A549 (cell line): ENCODE data around the gene ARHGAP42. TPM values are rescaled to one million over a fixed set of nuclear protein-coding genes. Genes with fewer than 3 reads are reported as not detected.
"Not testable (repeated sequence)": the region's sequence is repeated elsewhere in the genome, so short reads cannot be mapped to it uniquely, and the experiment has no call there.

Source experiments
- ATAC-seq, 2 experiments: fragments of 200-7000 bp in 1 of 2; fragments of >200 bp in 1 of 2; cut with Nextera tagmentation in 1 of 2; cut with Tn5 transposase in 1 of 2; 3 replicates each; pipeline versions ENCODE4 v1.8.0 to v1.9.1; 2018 to 2020; ENCODE audit warnings: mild to moderate bottlenecking in 1 of 2, moderate library complexity in 1 of 2
- CTCF ChIA-PET: fragments of 300-600 bp; sonication (Branson Sonifier 250); formaldehyde crosslinking; extraction: SDS; loops from one replicate; lab custom pipeline; 2021; ENCODE audit warnings: antibody characterized with exemption, inconsistent platforms; lab: Yijun Ruan, JAX
- POLR2A ChIA-PET: fragments of 350-600 bp; formaldehyde crosslinking; extraction: SDS; loops from one replicate; lab custom pipeline; 2021; ENCODE audit warnings: antibody characterized with exemption, inconsistent platforms; lab: Yijun Ruan, JAX
- DNase-seq, 2 experiments: peaks; one replicate each; pipeline versions ENCODE4 v3.0.0 to v3.0.0-alpha.2; 2011 to 2016; ENCODE audit warnings: low read depth in 1 of 2, low spot score in 1 of 2
- FAIRE-seq: peaks from 2 replicates; lab custom pipeline; 2011; peaks lifted over from hg19 to GRCh38; lab: Jason Lieb, UNC
- H3K27ac ChIP-seq, 2 experiments: fragments of >200 bp; sonication (Bioruptor Twin); formaldehyde crosslinking; 3 replicates each; pipeline ENCODE4 v1.5.1; 2016 to 2017
- H3K4me1 ChIP-seq: fragments of >200 bp; sonication (Bioruptor Twin); formaldehyde crosslinking; 3 replicates; pipeline ENCODE4 v1.6.1; 2016
- H3K4me2 ChIP-seq: fragments of >200 bp; sonication (Bioruptor Twin); formaldehyde crosslinking; 3 replicates; pipeline ENCODE4 v1.6.1; 2016
- H3K4me3 ChIP-seq: fragments of >200 bp; sonication (Bioruptor Twin); formaldehyde crosslinking; 3 replicates; pipeline ENCODE4 v1.5.1; 2016
- H3K9me3 ChIP-seq: fragments of >200 bp; sonication (Bioruptor Twin); formaldehyde crosslinking; 3 replicates; pipeline ENCODE4 v1.6.1; 2016
- CBX8 ChIP-seq: fragments of 200-600 bp; sonication (generic); IDR thresholded peaks from 2 replicates; pipeline ENCODE4 v1.6.1; 2016
- CEBPB ChIP-seq, 2 experiments: fragments of >200 bp in 1 of 2; sonication (Bioruptor Twin) in 1 of 2; formaldehyde crosslinking in 1 of 2; IDR thresholded peaks; 2 replicates each; pipeline ENCODE4 v1.6.1; 2012 to 2016
- EHF ChIP-seq: fragments of 250-450 bp; sonication (Bioruptor Pico); IDR thresholded peaks from 2 replicates; pipeline ENCODE4 v1.5.0; 2020; ENCODE audit warnings: mild to moderate bottlenecking
- HDAC2 ChIP-seq: fragments of 200-600 bp; sonication (generic); IDR thresholded peaks from 2 replicates; pipeline ENCODE4 v1.6.1; 2016
- HEYL ChIP-seq: fragments of 250-450 bp; sonication (Bioruptor Pico); IDR thresholded peaks from 2 replicates; pipeline ENCODE4 v1.8.0; 2021; ENCODE audit warnings: mild to moderate bottlenecking, moderate library complexity
- HOXB5 ChIP-seq: fragments of 250-450 bp; sonication (Bioruptor Pico); IDR thresholded peaks from 2 replicates; pipeline ENCODE4 v1.5.0; 2020; ENCODE audit warnings: mild to moderate bottlenecking, moderate library complexity
- JUNB ChIP-seq: fragments of >200 bp; sonication (Bioruptor Twin); formaldehyde crosslinking; IDR thresholded peaks from 2 replicates; pipeline ENCODE4 v1.6.1; 2016
- KDM1A ChIP-seq: fragments of 200-600 bp; sonication (generic); IDR thresholded peaks from 2 replicates; pipeline ENCODE4 v1.6.1; 2016; ENCODE audit warnings: low read depth, mild to moderate bottlenecking
- NFE2L2 ChIP-seq: fragments of 150-350 bp; conservative IDR thresholded peaks from 2 replicates; pipeline ENCODE4 v1.6.1; 2014; ENCODE audit warnings: low read length
- PHF8 ChIP-seq: fragments of 200-600 bp; sonication (generic); IDR thresholded peaks from 2 replicates; pipeline ENCODE4 v1.6.1; 2016; ENCODE audit warnings: low read depth, mild to moderate bottlenecking, antibody characterized with exemption, moderate library complexity, borderline replicate concordance
- POLR2A ChIP-seq: IDR thresholded peaks from 2 replicates; pipeline ENCODE4 v1.6.1; 2012; ENCODE audit warnings: mild to moderate bottlenecking, low read length
- POLR2AphosphoS2 ChIP-seq: conservative IDR thresholded peaks from 2 replicates; pipeline ENCODE4 v1.6.1; 2012; ENCODE audit warnings: low read length, improper control_type of control experiment, inconsistent platforms
- RARB ChIP-seq: fragments of 250-450 bp; sonication (Bioruptor Pico); IDR thresholded peaks from 2 replicates; pipeline ENCODE4 v1.8.0; 2021; ENCODE audit warnings: mild to moderate bottlenecking, moderate library complexity
- RCOR1 ChIP-seq: fragments of 150-350 bp; IDR thresholded peaks from 2 replicates; pipeline ENCODE4 v1.6.1; 2014; ENCODE audit warnings: antibody characterized with exemption, low read length, low read depth
- RFX5 ChIP-seq: fragments of 450-650 bp; IDR thresholded peaks from 2 replicates; pipeline ENCODE4 v1.7.1; 2014; ENCODE audit warnings: antibody characterized with exemption, mild to moderate bottlenecking, moderate library complexity
- TP53 ChIP-seq: fragments of 250-450 bp; sonication (Bioruptor Pico); IDR thresholded peaks from 2 replicates; pipeline ENCODE4 v1.5.0; 2021; ENCODE audit warnings: mild to moderate bottlenecking, moderate library complexity
- ZFP36 ChIP-seq: fragments of 450-650 bp; IDR thresholded peaks from 2 replicates; pipeline ENCODE4 v1.6.1; 2014; ENCODE audit warnings: borderline replicate concordance; ENCODE audit not compliant: partially characterized antibody
- ZSCAN20 ChIP-seq: fragments of 250-450 bp; sonication (Bioruptor Pico); IDR thresholded peaks from 2 replicates; pipeline ENCODE4 v1.8.0; 2022; ENCODE audit warnings: mild to moderate bottlenecking, moderate library complexity
- WGBS: methylation state at CpG from one replicate; pipeline ENCODE4 v1.1.6; 2017; ENCODE audit errors: missing lambda C conversion rate; 5-methylcytosine and 5-hydroxymethylcytosine counted together
- polyA plus RNA-seq, 4 experiments: library from polyadenylated mRNA; depleted of rRNA in 3 of 4; stranded (reverse); fragments of >200 nt; fragmentation: RNase III in 1 of 4; extraction: RNeasy Plus Mini Kit Qiagen cat#74134 plus additional on column Dnase treatment in 1 of 4; gene quantifications; 2 replicates in 3 of 4; 3 replicates in 1 of 4; pipeline ENCODE4 v1.2.3, GENCODE V29; 2011 to 2017
- TF ChIP-seq, protein P1 (sequence below): fragments of >200 bp; sonication (Bioruptor Twin); formaldehyde crosslinking; IDR thresholded peaks from 2 replicates; pipeline ENCODE4 v1.6.1; 2016
- TF ChIP-seq, protein P2 (sequence below): fragments of 250-450 bp; sonication (Bioruptor Pico); IDR thresholded peaks from 2 replicates; pipeline ENCODE4 v1.5.0; 2020; ENCODE audit warnings: low read depth, mild to moderate bottlenecking, moderate library complexity
- TF ChIP-seq, protein P3 (sequence below): fragments of >200 bp; sonication (Bioruptor Twin); formaldehyde crosslinking; IDR thresholded peaks from 3 replicates; pipeline ENCODE4 v1.6.1; 2016

Gene ARHGAP42
- polyA plus RNA-seq, 2 of the 4 experiments (the other 2 are of a cell fraction), result 5.1 to 17.0 TPM

DNA sequence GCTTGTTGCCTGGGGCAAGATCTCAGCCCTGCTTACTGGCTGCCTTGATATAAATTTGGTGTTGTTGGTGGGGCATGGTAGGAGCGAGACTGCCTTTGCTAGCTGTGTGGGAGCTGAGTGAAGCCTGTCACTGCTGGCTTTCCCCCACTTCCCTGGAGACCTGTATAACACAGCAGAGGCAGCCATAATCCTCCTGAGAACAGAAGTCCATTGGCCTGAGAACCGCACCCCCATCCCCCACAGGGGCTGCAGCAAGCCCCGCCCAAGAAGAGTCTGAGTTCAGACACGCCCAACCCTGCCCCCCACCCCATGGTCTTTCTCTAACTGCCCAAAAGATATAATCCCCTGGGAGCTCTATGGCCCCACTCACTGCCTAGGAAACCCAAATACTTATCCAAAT is 39.2 kb upstream of the ARHGAP42 start:
- FAIRE-seq (no peak), ATAC-seq (no peak), DNase-seq (no peak)
- Histone ChIP-seq H3K4me2 (no peak overlapping the region), H3K27ac (no peak overlapping the region), H3K9me3 (no peaks in the 10 kb centered on the region), H3K4me3 (no peak overlapping the region), H3K4me1 (no peaks in the 10 kb centered on the region)
- TF ChIP-seq JUNB (no peak), POLR2A (no peak), PHF8 (no peak), KDM1A (no peak), RARB (CRISPR knock-in tag) (no peak), RCOR1 (no peak), TP53 (CRISPR knock-in tag) (no peak), POLR2AphosphoS2 (no peak), ZFP36 (no peak), ZSCAN20 (no peak), HDAC2 (no peak), EHF (no peak), CEBPB (IDR thresholded peaks at IDR 0.05) (no peak), HEYL (CRISPR knock-in tag) (no peak), RFX5 (no peak), NFE2L2 (no peak)
- TF ChIP-seq, protein P1, sequence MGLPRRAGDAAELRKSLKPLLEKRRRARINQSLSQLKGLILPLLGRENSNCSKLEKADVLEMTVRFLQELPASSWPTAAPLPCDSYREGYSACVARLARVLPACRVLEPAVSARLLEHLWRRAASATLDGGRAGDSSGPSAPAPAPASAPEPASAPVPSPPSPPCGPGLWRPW, result no peak
- TF ChIP-seq, protein P2, sequence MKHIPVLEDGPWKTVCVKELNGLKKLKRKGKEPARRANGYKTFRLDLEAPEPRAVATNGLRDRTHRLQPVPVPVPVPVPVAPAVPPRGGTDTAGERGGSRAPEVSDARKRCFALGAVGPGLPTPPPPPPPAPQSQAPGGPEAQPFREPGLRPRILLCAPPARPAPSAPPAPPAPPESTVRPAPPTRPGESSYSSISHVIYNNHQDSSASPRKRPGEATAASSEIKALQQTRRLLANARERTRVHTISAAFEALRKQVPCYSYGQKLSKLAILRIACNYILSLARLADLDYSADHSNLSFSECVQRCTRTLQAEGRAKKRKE, result no peak
- CTCF ChIA-PET, result no interaction called here
- 28% methylated on average over 3 of the region's 4 CpGs for WGBS
- POLR2A ChIA-PET, result no interaction called here

DNA sequence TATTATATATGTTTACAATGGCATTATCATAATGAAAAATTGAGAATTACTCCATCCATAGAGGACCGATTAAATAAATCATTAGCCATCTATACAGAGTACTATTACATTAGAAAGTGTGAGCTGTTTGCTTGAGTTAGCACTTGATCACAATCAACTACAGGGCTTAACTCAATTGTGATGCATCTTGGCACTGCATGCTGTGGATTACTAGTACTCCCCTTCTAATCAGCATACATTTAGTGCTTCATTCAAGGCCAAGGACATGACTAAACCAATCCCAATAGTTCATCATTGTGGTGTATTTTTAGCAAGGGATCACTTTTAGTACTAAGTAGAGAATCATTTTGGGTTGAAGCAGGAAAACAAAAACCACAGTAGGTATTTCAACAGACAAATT is 23.5 kb upstream of the ARHGAP42 start:
- no peak for ATAC-seq
- ChIA-PET CTCF (interaction anchor here (1.5 kb wide), 1 partner anchor 12 kb away, joined by 5 read pairs; no protein-coding TSS in a partner anchor), POLR2A (no interaction called here)
- 82% methylated on average over 1 of the region's 1 CpG for WGBS
- FAIRE-seq, result no peak
- TF ChIP-seq CBX8, result no peak
- no peak for TF ChIP-seq HOXB5
- Histone ChIP-seq H3K4me1 (no peaks in the 10 kb centered on the region), H3K9me3 (no peaks in the 10 kb centered on the region), H3K27ac (no peak overlapping the region), H3K4me2 (no peak overlapping the region), H3K4me3 (no peak overlapping the region)
- no peak for DNase-seq

DNA sequence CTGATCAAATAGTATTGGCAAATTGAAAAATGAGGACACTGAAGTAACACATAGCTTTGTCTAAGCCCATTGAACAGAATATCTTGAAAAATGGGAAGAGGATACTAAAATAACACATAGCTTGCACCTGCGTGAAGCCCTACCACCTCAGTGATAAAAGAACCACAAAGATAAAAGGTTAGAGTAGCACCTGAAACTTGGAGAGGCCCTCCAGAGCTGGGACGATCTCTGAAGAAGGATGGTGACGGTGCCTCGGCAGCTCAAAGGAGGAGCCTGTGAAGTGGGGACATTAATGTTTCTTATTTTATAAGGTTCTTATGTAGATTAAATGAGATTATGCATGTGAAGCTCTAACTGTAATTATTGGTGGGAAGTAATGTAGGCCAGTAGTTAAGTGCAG is 23.1 kb upstream of the ARHGAP42 start:
- TF ChIP-seq, protein P3, sequence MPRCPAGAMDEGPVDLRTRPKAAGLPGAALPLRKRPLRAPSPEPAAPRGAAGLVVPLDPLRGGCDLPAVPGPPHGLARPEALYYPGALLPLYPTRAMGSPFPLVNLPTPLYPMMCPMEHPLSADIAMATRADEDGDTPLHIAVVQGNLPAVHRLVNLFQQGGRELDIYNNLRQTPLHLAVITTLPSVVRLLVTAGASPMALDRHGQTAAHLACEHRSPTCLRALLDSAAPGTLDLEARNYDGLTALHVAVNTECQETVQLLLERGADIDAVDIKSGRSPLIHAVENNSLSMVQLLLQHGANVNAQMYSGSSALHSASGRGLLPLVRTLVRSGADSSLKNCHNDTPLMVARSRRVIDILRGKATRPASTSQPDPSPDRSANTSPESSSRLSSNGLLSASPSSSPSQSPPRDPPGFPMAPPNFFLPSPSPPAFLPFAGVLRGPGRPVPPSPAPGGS, result no peak
- TF ChIP-seq, all 56 proteins: peak for 0
- no peak for FAIRE-seq

DNA sequence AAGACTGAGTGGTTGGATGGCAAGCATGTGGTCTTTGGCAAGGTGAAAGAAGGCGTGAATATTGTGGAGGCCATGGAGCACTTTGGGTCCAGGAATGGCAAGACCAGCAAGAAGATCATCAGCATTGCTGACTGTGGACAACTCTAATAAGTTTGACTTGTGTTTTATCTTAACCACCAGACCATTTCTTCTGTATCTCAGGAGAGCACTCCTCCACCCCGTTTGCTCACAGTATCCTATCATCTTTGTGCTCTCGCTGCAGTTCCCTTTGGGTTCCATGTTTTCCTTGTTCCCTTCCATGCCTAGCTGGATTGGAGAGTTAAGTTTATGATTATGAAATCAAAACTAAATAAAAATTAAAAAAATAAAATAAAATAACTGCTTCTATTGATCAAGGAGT is 20.3 kb upstream of the ARHGAP42 start:
- H3K4me2 ChIP-seq, H3K27ac ChIP-seq, DNase-seq, CTCF ChIA-PET, FAIRE-seq, ATAC-seq, H3K9me3 ChIP-seq, H3K4me3 ChIP-seq, POLR2A ChIA-PET, H3K4me1 ChIP-seq: not testable (repeated sequence)
- 84% methylated on average over 3 of the region's 3 CpGs for WGBS

More for the DNA sequence above, 23.1 kb upstream of the ARHGAP42 start:
- Histone ChIP-seq H3K27ac (no peak overlapping the region), H3K4me3 (no peak overlapping the region), H3K4me1 (no peaks in the 10 kb centered on the region), H3K4me2 (no peak overlapping the region), H3K9me3 (no peaks in the 10 kb centered on the region)
- POLR2A ChIA-PET, result no interaction called here
- WGBS, result 74% methylated on average over 4 of the region's 4 CpGs
- no peak for DNase-seq
- no peak for ATAC-seq
- CTCF ChIA-PET, result interaction anchor here (1.5 kb wide), 1 partner anchor 11 kb away, joined by 5 read pairs; no protein-coding TSS in a partner anchor
